ENCODE measurements around the gene CDAN1.
A peak's percentile ranks its signal among the peaks of the same experiment; 100 is the strongest.

CDAN1 gene

DNA sequence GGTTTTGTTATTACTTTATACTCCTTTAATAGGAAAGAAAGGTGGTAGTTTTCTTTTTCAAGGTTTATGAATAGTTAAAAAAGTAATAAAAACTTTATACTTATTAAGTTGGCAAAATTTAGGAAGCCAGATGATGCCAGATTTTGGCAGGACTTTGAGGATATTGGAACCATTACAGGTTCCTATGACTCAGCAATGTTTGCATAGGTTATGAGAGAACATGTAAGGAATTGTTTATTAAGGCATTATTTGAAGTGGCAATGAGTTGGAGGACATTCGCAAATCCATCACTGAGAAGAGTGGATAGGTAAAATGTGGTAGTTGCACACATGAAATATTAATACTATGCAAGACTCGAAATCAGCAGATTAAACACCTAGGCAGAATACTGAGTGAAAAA lies 29.9 kb downstream of the CDAN1 start:
- Mint-ChIP-seq H3K9me3 (no peaks in the 10 kb centered on the region), H3K27me3 (no peaks in the 10 kb centered on the region), H3K36me3 (ENCODE audit: low read depth) (peaks cover 2% of the 10 kb centered on the region), H3K27ac (no peak overlapping the region), H3K4me3 (no peak overlapping the region), H3K4me1 (no peaks in the 10 kb centered on the region)
- ATAC-seq: no peak
- DNase-seq: no peak

DNA sequence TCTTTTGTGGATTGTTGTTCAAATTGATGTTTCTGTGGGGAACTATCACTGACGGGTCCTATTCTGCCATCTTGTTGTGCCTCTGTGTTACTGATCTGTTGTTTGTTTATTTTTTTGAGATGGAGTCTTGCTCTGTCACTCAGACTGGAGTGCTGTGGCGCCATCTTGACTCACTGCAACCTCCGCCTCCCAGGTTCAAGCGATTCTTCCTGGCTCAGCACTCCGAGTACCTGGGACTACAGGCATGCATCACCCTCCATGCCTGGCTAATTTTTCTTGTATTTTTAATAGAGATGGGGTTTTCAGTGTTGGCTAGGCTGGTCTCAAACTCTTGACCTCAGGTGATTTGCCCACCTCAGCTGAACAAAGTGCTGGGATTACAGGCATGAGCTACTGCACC lies 31.6 kb downstream of the CDAN1 start:
- DNase-seq: no peak
- Mint-ChIP-seq H3K4me1 (no peaks in the 10 kb centered on the region), H3K27me3 (no peaks in the 10 kb centered on the region), H3K36me3 (ENCODE audit: low read depth) (peaks cover 2% of the 10 kb centered on the region), H3K9me3 (no peaks in the 10 kb centered on the region), H3K27ac (no peak overlapping the region), H3K4me3 (no peak overlapping the region)
- ATAC-seq: no peak

DNA sequence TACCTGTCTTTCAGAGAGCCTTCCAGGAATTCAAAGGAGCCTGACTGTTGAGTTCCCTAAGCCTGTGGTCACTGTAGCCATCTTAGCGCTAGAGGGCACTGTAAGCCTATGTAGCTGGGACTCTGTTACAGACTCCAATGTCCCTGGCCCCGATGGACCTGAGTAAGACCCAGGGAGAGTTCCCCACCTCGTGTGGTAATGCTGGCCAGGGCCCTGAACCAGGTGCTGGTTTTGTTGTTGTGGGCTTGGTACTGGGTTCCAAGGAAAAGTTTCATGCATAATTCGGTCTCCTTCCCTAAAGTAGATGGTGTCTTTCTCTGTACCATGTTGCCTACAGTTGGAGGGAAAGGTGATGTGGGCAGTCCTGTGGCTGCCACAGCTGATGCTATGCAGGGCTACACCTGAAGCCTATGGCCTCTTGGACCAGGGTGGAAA lies 32.4 kb downstream of the CDAN1 start:
- H3K36me3 Mint-ChIP-seq (ENCODE audit: low read depth): peaks cover 6% of the 10 kb centered on the region
- H3K27ac Mint-ChIP-seq: no peak overlapping the region
- no peak overlapping the region for H3K4me3 Mint-ChIP-seq
- no peaks in the 10 kb centered on the region for H3K27me3 Mint-ChIP-seq
- no peaks in the 10 kb centered on the region for H3K4me1 Mint-ChIP-seq
- DNase-seq: peak; percentile 60
- H3K9me3 Mint-ChIP-seq: no peaks in the 10 kb centered on the region
- ATAC-seq: peak; percentile 90

DNA sequence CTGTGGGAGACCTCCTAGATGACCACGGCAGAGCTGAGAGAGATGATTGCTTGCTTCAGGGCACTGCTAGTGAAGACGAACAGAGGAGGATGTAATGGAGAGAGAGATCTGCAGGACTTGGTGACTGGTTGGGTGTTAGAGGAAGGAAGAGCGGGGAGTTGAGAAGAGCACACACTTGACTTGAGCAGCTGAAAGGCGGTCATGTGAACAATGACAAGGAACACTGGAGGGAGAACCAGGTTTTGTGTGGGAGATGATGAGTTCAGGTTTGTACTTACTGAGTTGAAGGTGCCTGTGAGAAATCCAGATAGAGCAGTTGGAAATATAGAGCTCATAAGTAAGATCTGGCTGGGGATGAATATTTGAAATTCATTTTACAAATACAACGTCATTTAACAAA lies 40.3 kb downstream of the CDAN1 start:
- Mint-ChIP-seq H3K4me3 (no peak overlapping the region), H3K27me3 (no peaks in the 10 kb centered on the region), H3K4me1 (peaks cover 1% of the 10 kb centered on the region), H3K36me3 (ENCODE audit: low read depth) (peaks cover 10% of the 10 kb centered on the region), H3K27ac (no peak overlapping the region), H3K9me3 (no peaks in the 10 kb centered on the region)
- no peak for ATAC-seq
- no peak for DNase-seq

DNA sequence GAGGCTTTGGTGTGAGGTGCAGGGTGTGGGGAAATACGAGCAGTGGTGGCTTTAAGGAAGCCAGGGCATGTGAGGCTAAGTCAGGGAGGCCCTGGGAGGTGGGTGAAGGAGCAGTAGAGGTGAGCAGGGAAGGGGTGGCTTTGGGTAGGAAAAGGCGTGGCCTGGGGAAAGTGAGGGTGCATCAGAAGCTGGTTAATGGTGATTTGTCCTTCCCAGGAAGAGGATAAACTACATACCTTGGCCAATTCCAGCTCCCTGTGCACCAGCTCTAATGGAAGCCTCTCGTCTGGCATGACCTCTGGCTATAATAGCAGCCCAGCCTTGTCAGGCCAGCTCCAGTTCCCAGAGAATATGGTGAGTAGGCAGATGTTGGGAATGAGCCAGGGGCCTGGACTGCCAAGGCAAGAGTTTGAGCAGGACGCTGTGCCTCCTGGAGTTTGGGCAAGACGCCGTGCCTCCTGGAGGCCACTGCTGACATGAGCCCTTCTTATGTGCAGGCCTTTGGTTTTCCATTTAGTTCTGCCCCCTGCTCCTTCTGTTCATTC lies 41.3 kb downstream of the CDAN1 start:
- no peak for DNase-seq
- Mint-ChIP-seq H3K4me3 (no peak overlapping the region), H3K36me3 (ENCODE audit: low read depth) (peaks cover 10% of the 10 kb centered on the region), H3K9me3 (no peaks in the 10 kb centered on the region), H3K27ac (no peak overlapping the region), H3K27me3 (no peaks in the 10 kb centered on the region), H3K4me1 (peaks cover 11% of the 10 kb centered on the region)
- no peak for ATAC-seq

DNA sequence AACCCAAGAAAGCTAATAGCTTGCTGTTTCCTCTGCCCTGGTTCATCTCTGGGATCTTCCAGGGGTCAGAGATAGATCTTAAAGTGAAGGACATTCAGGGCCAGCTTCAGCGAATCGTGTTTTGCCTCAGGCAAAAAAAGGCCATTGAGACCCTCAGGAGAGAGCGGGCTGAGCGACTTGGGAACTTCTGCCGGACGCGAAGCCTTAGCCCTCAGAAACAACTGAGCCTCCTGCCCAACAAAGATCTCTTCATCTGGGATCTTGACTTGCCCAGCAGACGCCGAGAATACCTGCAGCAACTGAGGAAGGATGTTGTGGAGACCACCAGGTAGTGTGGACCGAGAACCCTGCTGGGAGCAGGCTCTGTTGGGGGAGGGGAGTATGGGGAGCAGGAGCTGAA lies 42.5 kb downstream of the CDAN1 start:
- Mint-ChIP-seq H3K27me3 (no peaks in the 10 kb centered on the region), H3K4me3 (no peak overlapping the region), H3K9me3 (no peaks in the 10 kb centered on the region), H3K27ac (no peak overlapping the region), H3K4me1 (peaks cover 11% of the 10 kb centered on the region), H3K36me3 (ENCODE audit: low read depth) (peaks cover 6% of the 10 kb centered on the region)
- no peak for ATAC-seq
- DNase-seq: no peak

DNA sequence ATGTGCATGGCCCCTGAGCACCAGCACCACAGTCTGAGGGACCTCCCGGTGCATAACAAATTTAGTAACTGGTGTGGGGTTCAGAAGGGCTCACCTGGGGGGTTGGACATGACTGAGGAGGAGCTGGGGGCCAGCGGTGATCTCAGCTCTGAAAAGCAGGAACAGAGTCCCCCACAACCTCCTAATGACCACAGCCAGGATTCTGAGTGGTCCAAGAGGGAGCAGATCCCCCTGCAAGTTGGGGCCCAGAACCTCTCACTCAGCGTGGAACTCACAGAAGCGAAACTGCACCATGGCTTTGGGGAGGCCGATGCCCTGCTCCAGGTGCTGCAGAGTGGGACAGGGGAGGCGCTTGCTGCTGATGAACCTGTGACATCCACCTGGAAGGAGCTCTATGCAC lies 43.0 kb downstream of the CDAN1 start:
- H3K36me3 Mint-ChIP-seq (ENCODE audit: low read depth): peaks cover 5% of the 10 kb centered on the region
- H3K9me3 Mint-ChIP-seq: no peaks in the 10 kb centered on the region
- no peak overlapping the region for H3K27ac Mint-ChIP-seq
- DNase-seq: no peak
- no peak for ATAC-seq
- H3K4me1 Mint-ChIP-seq: peaks cover 11% of the 10 kb centered on the region
- H3K4me3 Mint-ChIP-seq: no peak overlapping the region
- H3K27me3 Mint-ChIP-seq: no peaks in the 10 kb centered on the region

DNA sequence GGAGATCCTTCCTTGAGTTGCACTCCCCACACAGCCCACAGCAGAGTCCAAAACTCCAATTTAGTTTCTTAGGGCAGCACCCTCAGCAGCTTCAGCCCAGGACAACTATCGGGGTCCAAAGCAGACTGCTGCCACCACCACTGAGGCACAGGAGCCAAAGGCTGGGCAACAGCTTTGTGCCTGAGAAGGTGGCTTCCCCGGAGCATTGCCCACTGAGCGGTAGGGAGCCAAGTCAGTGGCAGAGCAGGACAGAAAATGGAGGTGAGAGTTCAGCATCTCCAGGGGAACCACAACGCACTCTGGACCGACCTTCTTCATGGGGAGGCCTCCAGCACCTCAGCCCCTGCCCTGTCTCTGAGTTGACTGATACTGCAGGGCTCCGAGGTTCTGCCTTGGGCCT lies 43.4 kb downstream of the CDAN1 start:
- Mint-ChIP-seq H3K4me1 (peaks cover 11% of the 10 kb centered on the region), H3K4me3 (no peak overlapping the region), H3K9me3 (no peaks in the 10 kb centered on the region), H3K36me3 (ENCODE audit: low read depth) (peaks cover 5% of the 10 kb centered on the region), H3K27ac (no peak overlapping the region), H3K27me3 (no peaks in the 10 kb centered on the region)
- no peak for DNase-seq
- no peak for ATAC-seq

DNA sequence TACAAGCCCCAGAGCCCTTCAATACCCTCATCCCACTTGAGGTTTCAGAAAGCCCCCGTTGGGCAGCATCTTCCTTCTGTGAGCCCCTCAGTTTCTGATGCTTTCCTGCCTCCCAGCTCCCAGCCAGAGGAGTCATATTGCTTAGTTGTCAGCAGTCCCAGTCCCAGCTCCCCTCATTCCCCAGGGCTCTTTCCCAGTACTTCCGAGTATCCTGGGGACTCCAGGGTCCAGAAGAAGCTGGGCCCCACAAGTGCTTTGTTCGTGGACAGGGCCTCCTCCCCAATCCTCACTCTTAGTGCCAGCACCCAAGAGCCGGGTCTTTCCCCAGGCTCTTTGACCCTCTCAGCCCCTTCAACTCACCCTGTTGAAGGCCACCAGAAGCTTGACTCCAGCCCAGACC lies 43.9 kb downstream of the CDAN1 start:
- peaks cover 11% of the 10 kb centered on the region for H3K4me1 Mint-ChIP-seq
- H3K9me3 Mint-ChIP-seq: no peaks in the 10 kb centered on the region
- H3K27ac Mint-ChIP-seq: no peak overlapping the region
- H3K36me3 Mint-ChIP-seq (ENCODE audit: low read depth): peaks cover 5% of the 10 kb centered on the region
- no peak overlapping the region for H3K4me3 Mint-ChIP-seq
- ATAC-seq (no peak), DNase-seq (no peak)
- H3K27me3 Mint-ChIP-seq: no peaks in the 10 kb centered on the region

DNA sequence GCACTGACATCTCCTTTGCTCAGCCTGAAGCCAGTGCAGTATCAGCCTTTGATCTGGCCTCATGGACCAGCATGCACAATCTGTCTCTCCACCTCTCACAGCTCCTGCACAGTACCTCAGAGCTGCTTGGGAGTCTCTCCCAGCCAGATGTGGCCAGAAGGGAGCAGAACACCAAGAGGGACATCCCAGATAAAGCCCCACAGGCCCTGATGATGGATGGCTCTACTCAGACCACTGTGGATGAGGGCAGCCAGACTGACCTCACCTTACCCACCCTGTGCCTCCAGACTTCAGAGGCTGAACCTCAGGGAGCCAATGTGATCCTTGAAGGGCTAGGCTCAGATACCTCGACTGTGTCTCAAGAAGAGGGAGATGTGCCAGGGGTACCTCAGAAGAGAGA lies 44.4 kb downstream of the CDAN1 start:
- no peak overlapping the region for H3K27ac Mint-ChIP-seq
- H3K36me3 Mint-ChIP-seq (ENCODE audit: low read depth): peaks cover 2% of the 10 kb centered on the region
- no peak for DNase-seq
- no peak for ATAC-seq
- H3K4me1 Mint-ChIP-seq: peaks cover 11% of the 10 kb centered on the region
- H3K9me3 Mint-ChIP-seq: no peaks in the 10 kb centered on the region
- no peak overlapping the region for H3K4me3 Mint-ChIP-seq
- no peaks in the 10 kb centered on the region for H3K27me3 Mint-ChIP-seq

DNA sequence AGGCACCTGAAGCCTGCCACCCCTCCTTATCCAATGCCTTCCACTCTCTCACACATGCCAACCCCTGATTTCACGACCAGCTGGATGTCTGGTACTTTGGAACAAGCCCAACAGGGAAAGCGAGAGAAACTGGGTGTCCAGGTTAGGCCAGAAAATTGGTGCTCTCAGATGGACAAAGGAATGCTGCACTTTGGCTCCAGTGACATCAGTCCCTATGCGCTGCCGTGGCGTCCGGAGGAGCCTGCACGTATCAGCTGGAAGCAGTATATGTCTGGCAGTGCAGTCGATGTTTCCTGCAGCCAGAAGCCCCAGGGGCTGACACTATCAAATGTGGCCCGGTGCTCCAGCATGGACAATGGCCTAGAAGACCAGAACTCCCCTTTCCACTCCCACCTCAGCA lies 45.2 kb downstream of the CDAN1 start:
- peaks cover 11% of the 10 kb centered on the region for H3K4me1 Mint-ChIP-seq
- no peak for ATAC-seq

DNA sequence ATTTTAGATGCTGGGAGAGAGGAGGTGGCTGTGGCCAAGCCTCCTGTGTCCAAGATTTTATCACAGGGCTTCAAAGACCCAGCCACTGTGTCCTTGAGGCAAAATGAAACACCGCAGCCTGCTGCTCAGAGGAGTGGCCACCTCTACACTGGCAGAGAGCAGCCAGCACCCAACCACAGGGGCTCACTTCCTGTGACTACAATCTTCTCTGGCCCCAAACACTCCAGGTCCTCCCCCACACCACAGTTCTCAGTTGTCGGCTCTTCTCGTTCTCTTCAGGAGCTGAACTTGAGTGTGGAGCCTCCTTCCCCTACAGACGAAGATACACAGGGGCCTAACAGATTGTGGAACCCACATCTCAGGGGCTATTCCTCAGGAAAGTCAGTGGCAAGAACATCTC lies 45.6 kb downstream of the CDAN1 start:
- peak; percentile 78 for ATAC-seq

More for the DNA sequence above, 45.2 kb downstream of the CDAN1 start:
- no peak overlapping the region for H3K4me3 Mint-ChIP-seq
- H3K27ac Mint-ChIP-seq: no peak overlapping the region
- H3K9me3 Mint-ChIP-seq: no peaks in the 10 kb centered on the region
- no peaks in the 10 kb centered on the region for H3K27me3 Mint-ChIP-seq
- H3K36me3 Mint-ChIP-seq (ENCODE audit: low read depth): peaks cover 6% of the 10 kb centered on the region
- DNase-seq: no peak

DNA sequence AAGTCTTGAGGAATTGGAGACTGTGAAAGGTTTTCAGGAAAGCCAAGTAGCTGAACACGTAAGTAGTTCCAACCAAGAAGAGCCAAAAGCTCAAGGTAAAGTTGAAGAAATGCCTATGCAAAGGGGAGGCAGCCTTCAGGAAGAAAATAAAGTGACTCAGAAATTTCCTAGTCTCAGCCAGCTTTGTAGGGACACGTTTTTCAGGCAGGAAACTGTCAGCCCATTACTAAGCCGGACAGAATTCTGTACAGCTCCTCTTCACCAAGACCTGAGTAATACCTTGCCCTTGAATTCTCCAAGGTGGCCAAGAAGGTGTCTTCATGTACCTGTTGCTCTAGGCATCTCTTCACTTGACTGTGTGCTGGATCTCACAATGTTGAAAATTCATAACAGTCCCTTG lies 48.6 kb downstream of the CDAN1 start:
- peaks cover 4% of the 10 kb centered on the region for H3K36me3 Mint-ChIP-seq (ENCODE audit: low read depth)
- H3K4me1 Mint-ChIP-seq: peaks cover 11% of the 10 kb centered on the region
- H3K4me3 Mint-ChIP-seq: no peak overlapping the region
- H3K9me3 Mint-ChIP-seq: no peaks in the 10 kb centered on the region
- DNase-seq (no peak), ATAC-seq (no peak)
- H3K27me3 Mint-ChIP-seq: no peaks in the 10 kb centered on the region
- H3K27ac Mint-ChIP-seq: no peak overlapping the region

More for the DNA sequence above, 45.6 kb downstream of the CDAN1 start:
- peaks cover 4% of the 10 kb centered on the region for H3K36me3 Mint-ChIP-seq (ENCODE audit: low read depth)
- DNase-seq: peak; percentile 9
- peaks cover 11% of the 10 kb centered on the region for H3K4me1 Mint-ChIP-seq
- H3K27ac Mint-ChIP-seq: no peak overlapping the region
- H3K4me3 Mint-ChIP-seq: no peak overlapping the region
- H3K27me3 Mint-ChIP-seq: no peaks in the 10 kb centered on the region
- no peaks in the 10 kb centered on the region for H3K9me3 Mint-ChIP-seq

DNA sequence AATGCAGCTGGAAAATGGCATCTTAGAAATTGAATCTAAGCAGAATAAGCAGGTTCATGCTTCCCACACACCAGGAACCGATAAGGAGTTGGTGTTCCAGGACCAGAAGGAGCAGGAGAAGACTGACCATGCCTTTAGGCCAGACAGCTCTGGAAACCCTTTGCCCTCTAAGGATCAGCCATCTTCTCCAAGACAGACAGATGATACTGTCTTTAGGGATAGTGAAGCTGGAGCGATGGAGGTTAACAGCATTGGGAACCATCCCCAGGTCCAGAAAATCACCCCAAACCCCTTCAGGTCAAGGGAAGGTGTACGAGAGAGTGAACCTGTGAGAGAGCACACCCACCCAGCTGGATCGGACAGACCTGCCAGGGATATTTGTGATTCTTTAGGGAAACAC lies 49.2 kb downstream of the CDAN1 start:
- ATAC-seq (no peak), DNase-seq (no peak)
- Mint-ChIP-seq H3K4me1 (peaks cover 11% of the 10 kb centered on the region), H3K4me3 (no peak overlapping the region), H3K9me3 (no peaks in the 10 kb centered on the region), H3K27ac (no peak overlapping the region), H3K36me3 (ENCODE audit: low read depth) (peaks cover 4% of the 10 kb centered on the region), H3K27me3 (no peaks in the 10 kb centered on the region)

DNA sequence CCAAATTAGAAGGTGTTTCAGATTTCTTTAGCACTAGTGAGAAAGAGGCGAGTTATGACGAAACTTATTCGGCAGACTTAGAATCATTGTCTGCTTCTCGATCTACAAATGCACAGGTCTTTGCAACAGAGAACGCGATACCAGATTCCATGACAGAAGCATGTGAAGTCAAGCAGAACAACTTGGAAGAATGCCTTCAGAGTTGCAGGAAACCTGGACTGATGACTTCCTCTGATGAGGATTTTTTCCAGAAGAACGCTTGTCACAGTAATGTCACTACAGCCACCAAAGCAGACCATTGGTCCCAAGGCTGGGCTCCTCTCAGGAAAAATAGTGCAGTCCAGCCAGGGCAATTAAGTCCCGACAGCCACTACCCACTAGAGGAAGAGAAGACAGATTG lies 50.6 kb downstream of the CDAN1 start:
- Mint-ChIP-seq H3K27ac (no peak overlapping the region), H3K27me3 (no peaks in the 10 kb centered on the region), H3K9me3 (no peaks in the 10 kb centered on the region), H3K36me3 (ENCODE audit: low read depth) (peaks cover 5% of the 10 kb centered on the region), H3K4me1 (peaks cover 6% of the 10 kb centered on the region), H3K4me3 (no peak overlapping the region)
- ATAC-seq: no peak
- DNase-seq: no peak

DNA sequence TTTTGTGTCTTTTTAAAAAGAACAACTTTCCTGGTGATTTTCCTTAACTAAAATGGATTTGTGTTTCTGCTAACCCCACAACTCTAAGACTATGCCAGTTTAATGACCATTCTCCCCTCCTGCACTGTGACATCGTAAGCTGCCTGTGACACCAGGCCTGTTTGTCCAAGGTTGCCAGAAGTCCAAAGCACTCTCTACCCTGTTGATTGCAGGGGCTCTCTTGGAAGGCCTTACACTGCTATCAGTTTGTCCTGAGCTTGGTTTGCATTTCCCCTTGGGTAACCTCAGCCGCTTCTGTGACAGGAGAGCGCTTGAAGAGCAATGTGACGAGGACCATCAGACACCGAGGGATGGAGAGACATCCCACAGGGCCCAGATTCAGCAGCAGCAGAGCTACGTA lies 55.8 kb downstream of the CDAN1 start:
- H3K4me1 Mint-ChIP-seq: peaks cover 13% of the 10 kb centered on the region
- no peaks in the 10 kb centered on the region for H3K27me3 Mint-ChIP-seq
- ATAC-seq (no peak), DNase-seq (no peak)
- no peak overlapping the region for H3K4me3 Mint-ChIP-seq
- H3K27ac Mint-ChIP-seq: no peak overlapping the region
- peaks cover 8% of the 10 kb centered on the region for H3K36me3 Mint-ChIP-seq (ENCODE audit: low read depth)
- no peaks in the 10 kb centered on the region for H3K9me3 Mint-ChIP-seq

All from activated naive CD8-positive, alpha-beta T cell treated with anti-CD3 and anti-CD28 coated beads, Interleukin-2, amount 50 U/mL, for 24 hours (primary cell).